K562 (cell line): Measurements from ENCODE around the gene ZNF521.

Experiments
- EP300 ChIP-seq: IDR thresholded peaks from 2 replicates; pipeline ENCODE4 v1.6.1; 2012; ENCODE audit warnings: low read length, improper control_type of control experiment
- NKRF ChIP-seq: fragments of 450-650 bp; IDR thresholded peaks from 2 replicates; pipeline ENCODE4 v1.6.1; 2016; ENCODE audit warnings: borderline replicate concordance
- NR2C2 ChIP-seq, 2 experiments: fragments of 200-800 bp in 1 of 2; sonication (Bioruptor generic) in 1 of 2; sonication (generic) in 1 of 2; formaldehyde crosslinking in 1 of 2; IDR thresholded peaks; 2 replicates each; pipeline versions ENCODE4 v1.6.1 to v1.8.0; 2016 to 2022; ENCODE audit warnings: mild to moderate bottlenecking in 1 of 2, missing compliant biosample characterization in 1 of 2, missing genetic modification characterization in 1 of 2, missing genetic modification reagents in 1 of 2
- RCOR1 ChIP-seq, 2 experiments: IDR thresholded peaks; 2 replicates each; pipeline ENCODE4 v1.6.1; 2012; ENCODE audit warnings: low read depth in 2 of 2, low read length in 2 of 2, borderline replicate concordance in 1 of 2, improper control_type of control experiment in 1 of 2
- RNF219 ChIP-seq: fragments of 250-450 bp; sonication (Bioruptor Pico); IDR thresholded peaks from 2 replicates; pipeline ENCODE4 v1.5.0; 2022; ENCODE audit warnings: mild to moderate bottlenecking
- SREBF2 ChIP-seq: sonication (generic); formaldehyde crosslinking; IDR thresholded peaks from 2 replicates; pipeline ENCODE4 v1.4.0; 2020; ENCODE audit warnings: mild to moderate bottlenecking, missing genetic modification reagents
- ZNF197 ChIP-seq: fragments of 200-800 bp; sonication (Bioruptor generic); IDR thresholded peaks from 2 replicates; pipeline ENCODE4 v1.6.1; 2016; ENCODE audit warnings: low read depth, missing genetic modification characterization, missing compliant biosample characterization
- ZNF324 ChIP-seq: fragments of 250-450 bp; sonication (Bioruptor Pico); IDR thresholded peaks from 2 replicates; pipeline ENCODE4 v1.4.0; 2020; ENCODE audit warnings: mild to moderate bottlenecking

- no peak for TF ChIP-seq NKRF
- TF ChIP-seq RNF219 = no peak
- TF ChIP-seq ZNF324 = no peak
- TF ChIP-seq EP300 = no peak
- no peak for TF ChIP-seq NR2C2 (CRISPR knock-in tag; IDR thresholded peaks at IDR 0.05)
- TF ChIP-seq NR2C2 (tag; IDR thresholded peaks at IDR 0.05) = no peak
- no peak for TF ChIP-seq RCOR1 (IDR thresholded peaks at IDR 0.05; ENCODE audit: borderline replicate concordance in 1 of 2, low read depth in 2 of 2, low read length in 2 of 2)
- no peak for TF ChIP-seq SREBF2
- TF ChIP-seq ZNF197 (CRISPR knock-in tag) = no peak
Observed at GRCh38 chr18:25305584-25305983, 46.4 kb downstream of the ZNF521 start.
